Germinal center (tissue), 1 donor: ENCODE measurements around the gene ATG7.
"Not testable (repeated sequence)": the region's sequence is repeated elsewhere in the genome, so short reads cannot be mapped to it uniquely, and the experiment has no call there.

Experiments used
- DNase-seq: peaks from one replicate; pipeline ENCODE4 v3.0.0; 2012; ENCODE audit warnings: mixed read lengths, low spot score

The ATG7 gene

GRCh38 chr3:11389386-11390268, 117.4 kb downstream of the ATG7 start:
- DNase-seq = no peak

DNA sequence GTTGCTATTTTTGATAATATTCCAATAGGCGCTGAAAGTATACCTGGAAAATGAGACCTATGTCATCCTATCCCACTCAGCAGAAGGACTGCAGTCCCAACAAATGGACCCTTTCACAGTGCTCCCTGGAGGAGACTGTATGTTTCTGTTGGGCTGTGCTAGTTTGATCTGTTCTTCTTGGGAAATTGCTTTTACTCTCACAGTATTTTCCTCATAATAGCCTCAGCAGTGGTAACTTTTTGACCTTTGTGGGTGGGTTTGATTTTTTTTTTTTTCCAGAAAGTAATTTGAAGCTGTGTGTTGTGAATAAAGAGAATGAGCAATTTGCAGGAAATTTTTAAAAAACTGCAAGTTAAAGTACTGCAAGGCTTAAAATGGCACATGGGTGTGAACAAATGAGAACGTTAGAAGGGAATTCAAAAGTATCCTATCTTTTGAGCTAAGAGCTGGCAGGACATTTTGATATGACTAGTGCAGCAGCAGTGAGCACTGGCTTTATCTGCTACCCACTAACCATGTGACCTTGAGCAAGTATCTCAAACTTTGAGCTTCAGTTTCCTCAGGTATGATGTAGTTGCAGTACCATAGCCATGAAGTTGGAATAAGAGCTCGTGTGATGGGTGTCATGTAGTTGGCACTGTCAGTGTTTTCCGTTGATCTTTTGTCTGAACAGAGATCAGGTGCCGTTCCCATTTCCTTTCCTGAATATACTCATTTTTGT, 118.4 kb downstream of the ATG7 start:
- DNase-seq = no peak

DNA sequence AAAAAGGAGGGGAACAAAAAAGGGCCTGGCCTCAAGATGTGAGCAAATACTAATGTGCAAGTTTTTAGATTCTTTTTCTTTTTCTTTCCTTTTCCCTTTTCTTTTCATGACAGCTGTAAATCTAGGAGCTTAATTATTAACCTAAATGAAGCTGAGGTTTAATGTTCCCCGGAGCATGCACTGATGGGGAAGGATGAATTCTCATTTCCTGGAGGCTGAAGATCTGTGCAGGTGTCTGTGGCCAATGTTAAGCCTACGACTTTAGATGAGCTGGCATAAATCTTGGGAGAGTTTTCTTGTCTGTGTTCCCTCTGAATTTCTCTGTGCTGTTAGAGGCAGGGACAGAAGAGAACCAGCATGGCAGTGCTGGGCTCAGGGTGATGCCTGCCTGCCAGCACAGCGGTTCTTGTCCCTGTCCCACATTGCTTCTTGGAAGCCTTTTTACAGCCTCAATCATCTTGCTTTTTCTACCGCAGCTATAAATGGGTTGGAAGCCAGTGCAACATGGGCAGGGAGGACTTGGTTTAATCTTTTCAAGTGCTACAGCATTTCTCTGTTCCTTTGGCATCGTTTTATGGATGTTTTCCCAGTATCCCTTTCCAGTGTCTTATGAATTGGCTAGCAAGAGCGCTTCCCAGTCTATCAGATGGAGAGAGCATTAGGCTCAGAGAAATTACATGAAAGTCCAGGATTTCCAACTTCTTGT, 119.1 kb downstream of the ATG7 start:
- DNase-seq = no peak

DNA sequence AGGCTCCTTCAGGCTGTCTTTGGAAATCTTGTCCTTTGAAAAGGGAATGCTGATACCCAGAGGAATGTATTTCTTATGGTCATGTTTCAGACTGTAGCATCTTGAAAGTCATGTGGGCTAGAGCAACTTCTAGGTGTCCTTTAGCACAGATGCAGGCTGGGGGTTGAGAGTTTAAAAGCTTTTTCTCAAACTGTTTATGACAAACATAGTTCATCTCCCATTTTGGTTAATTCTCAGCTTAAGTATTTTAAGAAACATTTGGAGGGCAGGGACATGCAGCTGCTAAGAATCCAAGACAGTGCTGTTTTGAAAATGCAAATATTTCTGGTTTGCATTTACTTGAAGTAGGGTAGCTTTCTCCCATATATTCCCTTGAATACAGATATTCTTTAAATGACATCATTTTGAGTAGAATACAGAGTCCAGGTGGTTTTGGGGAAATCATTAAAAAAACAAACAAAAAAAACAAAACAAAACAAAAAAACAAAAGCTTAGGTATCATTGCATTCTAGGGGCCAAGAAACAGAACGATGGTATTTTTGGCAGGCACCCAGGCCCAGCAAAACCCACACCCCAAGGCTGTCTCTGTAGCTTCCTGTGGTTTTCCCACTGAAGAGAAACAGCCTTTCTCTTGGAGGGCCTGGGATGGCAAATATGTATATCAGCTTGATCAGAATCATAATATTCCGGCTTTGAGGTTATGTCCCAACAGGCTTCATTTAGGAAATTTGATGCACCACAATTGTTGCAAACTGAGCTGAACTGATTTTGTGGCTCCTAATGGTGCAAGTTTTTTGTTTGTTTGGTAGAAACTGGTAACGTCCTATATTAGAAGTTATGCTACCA, 120.0 kb downstream of the ATG7 start:
- no peak for DNase-seq

- no peak for DNase-seq
Observed at GRCh38 chr3:11392860-11393114, 120.6 kb downstream of the ATG7 start.

GRCh38 chr3:11393401-11393800, 121.2 kb downstream of the ATG7 start:
- DNase-seq = no peak

- no peak for DNase-seq
Observed at GRCh38 chr3:11394392-11394791, 122.2 kb downstream of the ATG7 start.

DNA sequence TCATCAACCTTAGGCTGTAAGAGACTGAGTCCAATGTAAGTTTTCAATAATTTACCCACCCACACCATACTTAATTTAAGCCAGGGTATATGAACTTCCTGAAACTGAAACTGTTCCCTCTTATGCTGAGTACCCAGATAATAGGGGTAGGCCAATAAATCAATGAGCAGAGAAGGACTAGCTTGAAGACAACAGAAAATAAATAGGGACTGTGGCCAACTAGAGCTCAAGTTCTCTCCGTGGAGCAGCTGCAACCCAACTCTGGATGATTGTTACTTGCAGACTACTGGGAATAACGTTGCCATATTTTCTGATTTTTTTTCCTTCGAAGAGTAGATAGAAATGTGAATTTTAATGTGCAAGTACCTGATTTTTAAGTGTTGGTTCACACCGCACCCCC, 128.0 kb downstream of the ATG7 start:
- no peak for DNase-seq

- DNase-seq = no peak
Observed at GRCh38 chr3:11401434-11401833, 129.2 kb downstream of the ATG7 start.

GRCh38 chr3:11405323-11405722, 133.1 kb downstream of the ATG7 start:
- DNase-seq = no peak

GRCh38 chr3:11407644-11408043, 135.4 kb downstream of the ATG7 start:
- DNase-seq = no peak

DNA sequence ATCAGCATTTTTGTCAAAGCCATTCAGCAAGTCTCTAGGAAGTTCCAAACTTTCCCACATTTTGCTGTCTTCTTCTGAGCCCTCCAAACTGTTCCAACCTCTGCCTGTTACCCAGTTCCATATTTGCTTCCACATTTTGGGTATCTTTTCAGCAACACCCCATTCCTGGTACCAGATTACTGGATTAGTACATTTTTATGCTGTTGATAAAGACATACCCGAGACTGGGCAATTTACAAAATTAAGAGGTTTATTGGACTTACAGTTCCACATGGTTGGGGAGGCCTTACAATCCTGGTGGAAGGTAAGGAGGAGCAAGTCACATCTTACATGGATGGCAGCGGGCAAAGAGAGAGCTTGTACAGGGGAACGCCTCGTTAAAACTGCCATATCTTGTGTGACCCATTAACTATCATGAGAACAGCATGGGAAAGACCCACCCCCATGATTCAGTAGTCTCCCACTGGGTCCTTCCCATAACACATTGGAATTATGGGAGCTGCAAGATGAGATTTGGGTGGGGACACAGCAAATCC, 136.2 kb downstream of the ATG7 start:
- not testable (repeated sequence) for DNase-seq

GRCh38 chr3:11410564-11410963, 138.4 kb downstream of the ATG7 start:
- no peak for DNase-seq

DNA sequence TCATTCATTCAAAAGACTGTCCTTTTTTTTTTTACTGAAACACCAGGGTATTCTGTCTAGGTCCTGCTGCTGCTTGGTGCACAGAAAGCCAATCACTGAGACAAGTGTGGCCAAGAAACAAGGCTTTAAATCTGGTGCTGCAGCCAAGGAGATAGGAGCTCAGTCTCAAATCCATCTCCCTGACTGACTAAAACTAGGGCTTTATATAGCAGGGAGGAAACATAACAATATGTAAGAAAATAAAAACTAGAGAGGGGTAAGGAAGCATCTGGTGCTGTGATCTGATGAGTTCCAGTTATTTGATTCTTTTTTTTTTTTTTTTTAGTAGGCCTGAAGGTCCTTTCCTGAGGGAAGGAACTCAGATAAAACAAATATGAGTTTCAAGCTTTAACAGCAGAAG, 139.8 kb downstream of the ATG7 start:
- no peak for DNase-seq

DNA sequence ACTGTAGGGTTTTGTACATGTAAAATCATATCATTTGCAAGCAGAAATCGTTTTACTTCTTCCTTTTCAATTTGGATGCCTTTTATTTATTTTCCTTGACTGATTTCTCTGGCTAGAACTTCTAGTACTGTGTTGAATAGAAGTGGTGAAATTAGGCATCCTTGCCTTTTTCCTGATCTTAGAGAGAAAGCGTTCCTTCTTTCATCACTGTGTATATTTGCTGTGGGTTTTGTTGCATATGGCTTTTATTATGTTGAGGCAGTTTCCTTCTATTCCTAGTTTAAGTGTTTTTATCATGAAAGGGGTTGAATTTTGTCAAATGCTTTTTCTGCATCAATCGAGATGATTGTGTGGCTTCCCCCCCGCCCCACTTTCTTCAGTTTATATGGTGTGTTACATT, 140.9 kb downstream of the ATG7 start:
- DNase-seq = no peak

DNA sequence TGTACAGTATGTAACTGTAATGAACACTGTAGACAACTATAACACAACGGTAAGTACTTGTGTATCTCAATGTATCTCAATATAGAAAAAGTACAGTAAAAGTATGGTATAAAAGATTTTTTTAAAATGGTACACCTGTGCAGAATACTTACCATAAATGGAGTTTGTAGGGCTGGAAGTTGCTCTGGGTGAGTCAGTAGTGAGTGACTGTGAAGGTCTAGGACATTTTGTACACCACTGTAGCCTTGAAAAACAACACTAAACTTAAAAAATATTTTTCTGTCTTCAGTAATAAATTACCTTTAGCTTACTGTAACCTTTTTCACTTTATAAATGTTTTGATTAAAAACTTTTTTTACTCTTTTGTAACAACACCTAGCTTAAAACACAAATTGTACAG, 142.9 kb downstream of the ATG7 start:
- DNase-seq = no peak

- DNase-seq = no peak
Observed at GRCh38 chr3:11420066-11420465, 147.9 kb downstream of the ATG7 start.

DNA sequence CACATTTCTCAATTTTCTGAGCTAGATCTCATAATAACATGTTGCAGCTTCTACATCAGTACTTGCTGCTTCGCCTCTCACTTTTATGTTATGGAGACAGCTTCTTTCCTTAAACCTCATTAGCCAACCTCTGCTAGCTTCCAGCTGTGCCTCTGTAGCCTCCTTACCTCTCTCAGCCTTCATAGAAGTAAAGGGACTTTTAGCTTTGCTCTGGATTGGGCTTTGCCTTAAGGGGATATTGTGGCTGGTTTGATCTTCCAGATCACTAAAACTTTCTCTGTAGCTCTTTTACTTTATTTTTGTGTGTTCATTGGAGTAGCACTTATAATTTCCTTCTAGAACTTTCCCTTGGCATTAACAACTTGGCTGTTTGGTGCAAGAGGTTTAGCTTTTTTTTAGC, 150.1 kb downstream of the ATG7 start:
- DNase-seq = no peak

DNA sequence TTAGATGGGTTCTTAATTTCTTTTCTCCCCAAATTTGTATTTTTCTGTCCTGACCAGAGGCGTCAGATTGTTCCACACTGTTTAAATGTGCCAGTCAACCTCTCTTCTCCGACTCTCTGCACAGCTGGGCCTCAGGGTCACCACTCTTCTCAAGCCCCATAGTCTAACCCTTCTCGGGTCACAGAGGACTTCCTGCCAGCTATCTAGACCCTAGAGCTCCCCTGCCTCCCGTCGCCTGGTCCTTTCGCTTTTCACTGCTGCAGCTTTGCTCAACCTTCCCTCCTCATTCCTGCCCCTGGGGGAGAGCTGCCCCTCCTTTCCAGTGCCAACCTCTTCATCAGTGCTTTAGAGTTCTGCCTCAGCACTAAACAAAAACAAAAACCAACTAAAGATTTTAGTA, 151.7 kb downstream of the ATG7 start:
- DNase-seq = no peak

DNA sequence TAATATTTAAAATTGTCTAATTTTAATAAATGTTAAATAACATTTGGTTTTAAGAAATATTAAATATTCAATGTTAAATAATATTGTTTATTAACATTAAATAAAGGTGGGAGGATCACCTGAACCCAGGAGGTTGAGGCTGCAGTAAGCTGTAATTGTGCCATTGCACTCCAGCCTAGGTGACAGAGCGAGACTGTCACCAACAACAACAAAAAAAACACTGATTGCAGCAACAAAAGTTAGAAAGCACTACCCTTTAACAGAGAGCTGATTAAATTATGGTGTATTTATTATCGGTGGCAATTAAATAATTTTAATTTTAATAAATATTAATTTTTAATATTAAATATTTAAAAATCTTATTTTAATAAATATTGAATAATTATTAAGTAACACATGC, 152.1 kb downstream of the ATG7 start:
- DNase-seq = no peak

- no peak for DNase-seq
Observed at GRCh38 chr3:11430207-11430606, 158.0 kb downstream of the ATG7 start.

- DNase-seq = no peak
Observed at GRCh38 chr3:11430624-11431023, 158.4 kb downstream of the ATG7 start.
